NCI-H226 (cell line): ENCODE results near the gene GBX1.
A peak's percentile ranks its signal among the peaks of the same experiment; 100 is the strongest.

Experiments
- DNase-seq: peaks from one replicate; pipeline ENCODE4 v3.0.0-alpha.2; 2015

The GBX1 gene

DNA sequence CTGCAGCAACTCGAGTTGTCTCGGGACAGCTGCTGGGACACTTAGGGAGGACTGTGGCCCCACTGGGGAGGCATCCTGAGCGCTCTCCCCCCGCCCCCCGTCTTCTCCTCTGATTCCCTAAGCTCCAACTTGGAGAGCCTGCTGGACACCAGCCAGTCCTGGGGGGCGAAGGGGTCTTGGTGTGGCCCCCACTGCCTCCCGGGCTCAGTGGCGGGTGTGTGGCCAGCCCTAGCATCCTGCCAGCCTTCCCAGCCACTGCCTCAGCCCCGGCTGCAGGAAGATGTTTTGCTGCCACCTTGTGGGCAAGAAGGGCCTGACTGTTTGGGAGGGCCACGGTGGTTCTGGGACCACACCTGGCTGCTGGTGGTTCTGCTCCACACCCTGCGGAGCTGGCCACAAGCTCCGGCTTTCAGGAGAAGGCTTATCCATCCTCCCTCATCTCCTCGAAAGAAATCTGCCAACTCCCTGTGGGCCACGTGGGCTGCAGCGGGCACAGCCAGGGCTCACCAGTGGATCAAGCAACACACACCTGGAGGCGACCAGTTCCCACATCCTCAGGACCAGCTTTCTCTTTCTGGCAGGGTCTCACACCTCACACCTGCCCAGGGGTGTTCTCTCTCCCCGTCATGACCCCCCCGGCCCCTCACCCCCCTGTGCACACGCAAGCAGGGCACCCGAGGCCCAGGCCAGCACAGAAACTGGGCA is 56.4 kb downstream of the GBX1 start:
- peak; percentile 62 for DNase-seq

DNA sequence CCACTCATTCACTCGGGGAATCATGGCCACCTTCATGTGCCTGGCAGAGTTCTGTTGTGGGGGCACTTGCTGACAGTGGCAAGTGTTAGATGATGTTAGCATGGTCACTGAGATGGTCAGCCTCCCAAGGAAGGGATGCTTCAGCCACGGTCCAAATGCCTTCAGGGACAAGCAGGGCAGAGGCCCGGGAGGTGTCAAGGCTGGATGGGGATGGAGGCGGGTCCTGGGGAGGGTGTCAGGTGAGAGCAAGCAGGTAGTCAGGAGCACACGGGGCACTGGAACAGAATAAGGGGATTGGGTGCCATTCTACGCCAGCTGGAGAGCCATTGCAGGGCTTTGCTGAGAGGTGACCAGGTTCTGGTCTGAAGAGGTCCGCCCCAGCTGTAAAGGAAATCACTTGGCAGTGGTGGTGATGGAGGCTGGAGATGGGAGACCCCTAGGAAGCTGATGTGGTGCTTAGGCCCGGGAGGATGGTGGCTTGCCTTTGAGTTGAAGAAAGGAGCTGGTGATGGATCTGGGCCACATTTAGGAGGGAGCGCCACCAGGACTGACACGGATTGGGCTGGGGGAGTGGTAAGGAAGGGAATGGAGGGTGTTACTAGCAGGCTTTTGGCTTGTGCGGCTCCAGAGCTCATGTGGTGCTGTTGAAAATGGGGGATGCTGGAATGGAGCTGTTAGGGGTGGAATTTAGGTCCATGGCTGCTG is 57.1 kb downstream of the GBX1 start:
- no peak for DNase-seq

DNA sequence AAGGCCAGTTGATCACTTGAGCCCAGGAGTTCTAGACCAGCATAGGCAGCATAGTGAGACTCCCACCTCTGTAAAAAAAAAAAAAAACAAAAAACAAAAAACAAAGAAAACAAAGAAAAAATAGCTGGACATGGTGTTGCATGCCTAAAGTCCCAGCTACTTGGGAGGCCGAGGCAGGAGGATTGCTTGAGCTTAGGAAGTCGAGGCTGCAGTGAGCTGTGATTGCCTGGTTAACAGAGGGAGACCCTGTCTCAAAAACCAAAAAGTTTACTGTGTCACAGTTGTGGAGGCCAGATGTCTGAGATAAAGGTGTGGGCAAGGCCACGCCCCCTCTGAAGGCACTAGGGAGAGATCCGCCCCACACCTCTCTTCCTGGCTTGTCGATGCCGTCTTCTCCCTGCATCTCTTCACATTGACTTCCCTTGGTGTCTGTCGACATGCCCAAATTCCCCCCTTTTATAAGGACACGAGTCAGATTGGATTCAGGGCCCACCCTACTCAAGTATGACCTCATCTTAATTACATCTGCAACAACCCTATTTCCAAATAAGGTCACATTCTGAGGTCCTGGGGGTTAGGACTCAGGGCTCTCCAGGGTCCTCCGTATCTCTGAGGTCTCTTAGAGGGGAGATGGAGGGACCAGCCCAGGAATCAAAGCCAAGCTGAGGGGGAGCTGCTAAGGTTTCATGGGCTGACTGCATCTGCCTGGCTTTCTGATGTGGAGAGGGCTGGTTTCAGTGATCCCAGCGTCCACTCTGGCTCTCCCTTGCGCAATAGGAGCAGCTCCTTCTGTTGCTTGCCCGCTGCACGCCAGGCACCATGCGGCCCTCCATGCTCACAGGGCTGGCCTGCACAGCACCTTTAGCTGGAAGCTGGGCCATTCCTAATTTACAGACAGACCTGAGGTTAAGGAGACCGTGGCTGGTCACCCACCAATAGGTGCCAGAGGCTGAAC is 58.1 kb downstream of the GBX1 start:
- no peak for DNase-seq

- no peak for DNase-seq
Observed at GRCh38 chr7:151107882-151108281, 59.6 kb downstream of the GBX1 start.

- DNase-seq, result no peak
Observed at GRCh38 chr7:151104411-151105235, 62.9 kb downstream of the GBX1 start.

- DNase-seq, result no peak
Observed at GRCh38 chr7:151103973-151104372, 63.5 kb downstream of the GBX1 start.

GRCh38 chr7:151102991-151103390 is 64.5 kb downstream of the GBX1 start:
- DNase-seq, result no peak

DNA sequence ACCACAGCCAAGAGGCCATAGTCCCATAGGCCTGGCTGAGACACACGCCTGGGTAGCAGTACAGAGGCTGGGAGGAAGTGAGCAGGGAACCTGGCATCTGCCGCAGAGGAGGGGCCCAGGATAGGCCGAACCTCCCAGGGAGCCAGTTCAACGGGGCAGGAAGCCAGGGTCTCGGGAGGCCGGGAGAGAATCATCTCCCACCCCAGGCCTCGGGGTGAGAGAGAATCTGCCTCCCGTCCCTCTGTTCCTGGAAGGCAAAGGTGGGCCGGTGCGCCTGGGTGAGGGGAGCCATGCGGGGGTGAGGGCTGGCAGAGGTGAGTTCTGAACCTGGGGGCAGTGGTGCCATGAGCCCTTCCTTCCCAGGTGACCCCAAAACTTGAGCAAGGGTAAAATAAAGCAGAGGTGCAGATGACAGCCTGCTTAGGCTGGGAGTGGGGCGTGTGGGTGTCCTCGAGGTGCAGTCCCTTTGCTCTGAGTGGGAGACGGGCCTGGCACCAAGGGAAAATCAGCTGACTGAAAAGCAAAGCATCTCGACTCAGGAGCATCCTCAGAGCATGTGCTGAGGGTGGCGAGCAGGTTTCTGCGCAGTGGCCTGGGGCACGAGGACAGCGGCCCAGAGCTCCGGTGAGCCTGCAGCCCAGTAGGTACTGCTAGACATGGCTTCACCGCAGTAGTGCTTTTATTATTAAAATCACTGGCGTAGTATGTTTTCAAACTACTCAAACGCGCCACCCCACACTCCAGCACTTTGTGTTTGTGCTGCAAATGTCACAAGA is 65.7 kb downstream of the GBX1 start:
- no peak for DNase-seq

DNA sequence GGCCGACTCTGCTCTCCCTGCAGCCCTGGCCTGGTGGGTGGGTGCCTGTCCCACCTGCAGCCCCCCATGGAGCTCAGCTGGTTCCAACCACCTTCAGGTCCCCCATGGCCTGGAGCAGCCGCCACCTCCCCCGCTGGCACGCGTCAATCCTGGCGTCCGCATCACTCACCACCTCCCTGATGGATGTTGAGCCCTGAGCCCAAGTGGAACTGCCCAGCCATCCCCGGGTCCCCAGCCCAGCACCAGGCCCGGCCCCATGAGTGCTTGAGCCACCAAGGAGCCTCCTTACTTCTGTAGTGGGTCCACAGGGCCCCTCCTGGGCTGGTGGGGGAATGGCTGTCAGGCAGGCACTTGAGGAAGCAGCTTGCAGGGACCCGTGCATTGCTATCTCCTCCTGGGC is 66.6 kb downstream of the GBX1 start:
- DNase-seq, result no peak

GRCh38 chr7:151099486-151100211 is 67.8 kb downstream of the GBX1 start:
- DNase-seq, result no peak
